GM21423 (cell line): ENCODE measurements around the gene CALD1.

Experiments used
- ATAC-seq: cut with Tn5 transposase; IDR thresholded peaks from one replicate; pipeline ENCODE4 v1.9.1; 2021; ENCODE audit warnings: mild to moderate bottlenecking, moderate library complexity; ENCODE audit not compliant: unreplicated experiment

CALD1 gene, protein sequence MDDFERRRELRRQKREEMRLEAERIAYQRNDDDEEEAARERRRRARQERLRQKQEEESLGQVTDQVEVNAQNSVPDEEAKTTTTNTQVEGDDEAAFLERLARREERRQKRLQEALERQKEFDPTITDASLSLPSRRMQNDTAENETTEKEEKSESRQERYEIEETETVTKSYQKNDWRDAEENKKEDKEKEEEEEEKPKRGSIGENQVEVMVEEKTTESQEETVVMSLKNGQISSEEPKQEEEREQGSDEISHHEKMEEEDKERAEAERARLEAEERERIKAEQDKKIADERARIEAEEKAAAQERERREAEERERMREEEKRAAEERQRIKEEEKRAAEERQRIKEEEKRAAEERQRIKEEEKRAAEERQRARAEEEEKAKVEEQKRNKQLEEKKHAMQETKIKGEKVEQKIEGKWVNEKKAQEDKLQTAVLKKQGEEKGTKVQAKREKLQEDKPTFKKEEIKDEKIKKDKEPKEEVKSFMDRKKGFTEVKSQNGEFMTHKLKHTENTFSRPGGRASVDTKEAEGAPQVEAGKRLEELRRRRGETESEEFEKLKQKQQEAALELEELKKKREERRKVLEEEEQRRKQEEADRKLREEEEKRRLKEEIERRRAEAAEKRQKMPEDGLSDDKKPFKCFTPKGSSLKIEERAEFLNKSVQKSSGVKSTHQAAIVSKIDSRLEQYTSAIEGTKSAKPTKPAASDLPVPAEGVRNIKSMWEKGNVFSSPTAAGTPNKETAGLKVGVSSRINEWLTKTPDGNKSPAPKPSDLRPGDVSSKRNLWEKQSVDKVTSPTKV

DNA sequence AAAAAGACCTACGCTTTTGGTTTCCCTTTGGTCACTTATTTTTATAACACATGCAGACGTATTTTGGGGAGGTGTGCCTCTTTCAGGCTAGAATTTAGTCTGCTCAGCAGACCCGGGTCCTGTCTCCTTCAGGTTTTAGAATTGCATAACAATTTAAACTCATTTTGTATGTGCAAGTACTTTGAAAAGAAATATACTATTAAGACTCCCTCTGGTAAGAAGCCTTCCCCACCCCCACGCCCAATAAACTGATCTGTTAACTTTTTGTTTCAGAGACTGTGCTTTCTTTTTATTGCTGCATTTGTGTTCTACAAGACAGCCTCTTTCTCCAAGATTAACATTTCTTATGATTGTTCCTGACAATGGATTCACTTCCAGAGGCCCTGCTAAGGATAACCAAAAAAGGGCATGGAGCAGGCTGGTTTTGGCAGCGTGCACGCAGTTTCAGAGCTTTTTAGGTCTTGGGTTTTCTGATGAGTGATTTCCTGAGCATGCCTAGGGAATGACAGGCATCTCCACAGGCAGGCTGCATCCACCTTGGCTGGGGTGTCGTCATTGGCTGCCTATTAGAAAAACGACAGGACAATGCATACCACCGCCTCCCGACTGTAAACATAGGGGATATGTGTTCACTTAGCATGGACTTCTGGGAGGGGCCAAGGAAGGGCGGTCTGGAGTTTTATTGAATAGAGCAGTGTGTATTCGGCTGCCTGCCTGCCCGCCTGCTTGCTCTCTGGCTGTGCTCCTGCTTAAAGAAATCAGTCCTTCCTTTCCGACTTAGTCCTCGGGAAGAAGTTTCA lies at the start of gene CALD1:
Gene CALD1, plus strand, starts transcription at position 694 of the 800 bp plus-strand sequence. CDS start 88,100 bp downstream, outside the sequence.
- no peak for ATAC-seq

DNA sequence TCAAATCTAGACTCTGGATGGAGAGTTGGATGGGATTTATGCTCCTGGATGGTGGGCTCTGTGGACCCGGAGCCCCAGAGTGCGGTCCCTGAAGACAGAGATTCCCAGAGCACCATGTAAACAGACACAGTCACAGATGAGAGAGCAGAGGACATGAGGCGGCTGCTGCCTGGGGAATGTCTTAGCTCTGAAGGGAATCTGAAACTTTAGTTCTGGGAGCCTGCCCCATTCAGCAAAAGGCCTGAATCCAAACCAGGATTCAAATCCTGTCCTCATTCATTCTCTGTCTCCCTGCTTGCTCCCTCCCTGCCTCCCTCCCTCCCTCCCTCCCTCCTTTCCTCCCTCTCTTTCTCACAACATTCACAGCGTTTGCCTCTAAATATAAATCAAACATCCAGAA lies 49.5 kb upstream of the CALD1 start:
- ATAC-seq, result no peak

DNA sequence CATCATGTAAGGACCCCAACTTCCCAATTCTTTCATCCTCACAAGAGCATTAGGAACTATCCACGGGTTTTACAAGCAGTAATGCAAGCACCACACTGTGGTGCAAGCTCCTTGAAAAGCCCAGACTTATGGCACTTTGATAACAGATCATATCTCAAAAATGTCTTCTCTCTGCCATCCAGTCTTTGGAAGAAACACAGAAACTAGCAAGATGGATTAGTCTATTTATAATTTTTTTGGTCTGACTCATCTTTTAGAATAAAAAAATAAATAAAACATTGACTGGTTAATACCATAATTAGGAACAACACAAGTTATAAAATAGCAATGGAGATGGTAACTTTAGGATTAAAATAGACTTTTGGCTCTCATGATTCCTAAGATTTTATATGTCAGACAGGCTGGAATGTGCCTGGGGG lies 49.0 kb upstream of the CALD1 start:
- no peak for ATAC-seq

DNA sequence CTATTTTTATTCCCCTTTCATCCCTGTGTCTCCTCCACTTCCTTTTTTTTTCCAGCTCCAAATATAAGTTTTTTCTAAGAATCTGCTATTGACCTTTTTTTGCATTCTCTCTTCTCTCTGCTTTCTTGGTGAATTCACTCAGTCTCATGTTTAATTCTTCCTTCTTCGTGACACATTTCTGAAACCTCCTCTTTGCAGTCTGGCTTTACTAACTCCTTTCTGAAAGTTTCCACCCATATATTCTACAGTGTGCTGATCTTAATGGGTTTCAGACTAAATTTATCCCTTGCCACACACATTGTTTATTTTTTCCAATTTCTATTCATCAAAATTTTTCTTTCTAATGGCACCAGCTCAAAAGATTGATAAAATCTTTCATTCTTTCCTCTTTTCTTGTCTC lies 47.8 kb upstream of the CALD1 start:
- ATAC-seq, result no peak

DNA sequence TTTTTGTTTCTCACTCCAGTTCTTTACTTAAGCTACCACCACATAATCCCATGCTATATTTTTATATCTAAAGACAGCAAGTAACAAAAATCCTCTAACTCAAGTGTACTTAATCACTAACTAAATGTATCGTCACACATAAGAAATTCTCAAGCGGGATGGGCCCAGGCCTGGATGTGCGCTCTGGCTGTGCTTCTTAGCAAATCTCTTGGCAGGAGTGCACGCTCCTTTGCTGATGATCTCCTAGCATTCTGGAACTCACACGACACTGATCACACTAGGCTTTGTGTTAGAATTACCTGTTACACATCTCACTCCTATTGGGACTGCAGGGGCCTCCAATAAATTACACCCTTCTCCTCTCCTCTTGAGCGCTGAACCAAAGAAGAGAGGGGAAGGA lies 46.7 kb upstream of the CALD1 start:
- no peak for ATAC-seq

DNA sequence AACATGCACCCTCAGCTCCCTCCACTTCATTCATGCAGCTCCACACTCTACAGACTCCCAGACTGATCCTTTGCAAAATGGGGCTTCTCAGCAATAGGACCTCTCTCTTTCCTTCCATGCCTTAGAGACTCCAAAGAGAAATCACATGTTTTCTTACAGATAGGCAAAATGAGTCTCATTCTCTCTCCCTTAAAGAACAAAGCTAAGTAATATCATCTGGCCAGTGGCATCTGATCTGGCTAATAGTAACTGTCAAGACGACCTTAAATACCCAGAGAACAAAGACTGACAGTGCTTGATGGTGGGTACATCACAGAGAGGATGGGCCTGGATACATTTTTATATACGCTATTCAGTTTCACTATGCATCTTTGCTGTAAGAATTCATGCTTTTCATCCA lies 43.1 kb upstream of the CALD1 start:
- ATAC-seq, result no peak

DNA sequence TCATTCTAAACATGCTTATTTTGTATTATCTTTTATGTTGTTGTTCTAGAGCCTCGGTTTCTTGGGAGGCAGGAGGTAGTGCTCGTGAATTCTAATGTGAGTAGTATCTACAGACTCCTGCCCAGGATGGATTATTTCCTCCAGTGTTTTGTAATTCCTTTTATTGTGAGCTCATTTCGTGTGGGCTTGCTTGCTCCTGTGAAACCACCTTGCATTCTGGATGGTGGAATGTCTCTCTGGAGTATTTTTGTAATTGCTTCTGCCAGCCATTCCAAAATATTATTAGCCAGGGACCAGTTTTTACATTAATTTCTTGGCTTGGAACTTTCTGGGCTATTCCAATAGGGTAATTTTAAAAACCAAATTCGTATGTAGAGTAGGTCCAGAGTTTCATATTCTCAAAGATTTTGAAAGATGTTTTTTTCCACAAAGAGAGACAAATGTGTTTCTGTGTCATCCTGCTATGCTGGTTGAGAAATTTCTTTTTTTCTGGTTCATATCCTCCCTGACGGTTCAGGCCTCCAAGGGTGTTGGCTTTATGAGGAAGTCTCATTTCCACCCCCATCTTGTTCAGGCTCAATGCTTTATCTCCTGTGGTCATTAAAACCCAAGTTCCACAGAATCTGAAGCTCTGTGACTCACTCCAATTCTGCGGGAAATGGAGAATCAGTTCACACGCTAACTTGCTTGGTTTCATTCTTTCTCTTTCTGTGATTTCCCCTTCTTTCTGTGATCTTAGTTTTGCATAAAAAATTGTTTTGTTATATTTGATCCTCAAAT lies 41.7 kb upstream of the CALD1 start:
- ATAC-seq, result no peak

DNA sequence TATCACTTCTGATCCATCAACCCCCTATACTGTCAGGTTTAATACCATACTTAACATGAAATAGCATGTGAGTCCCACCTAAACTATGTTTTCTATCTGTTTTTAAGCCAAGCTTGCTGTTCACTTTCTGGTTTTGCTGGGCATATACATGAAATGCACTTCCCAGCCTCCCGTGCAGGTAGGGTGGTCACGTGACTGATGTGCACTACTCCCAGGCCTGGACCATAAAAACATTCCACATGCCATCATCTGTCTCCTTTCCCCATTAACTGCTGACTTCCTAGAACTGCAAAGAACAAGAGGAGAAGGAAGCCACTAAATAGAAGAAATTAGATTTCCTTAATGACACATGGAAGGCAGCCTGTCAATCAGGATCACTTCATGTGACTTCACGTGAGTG lies 40.1 kb upstream of the CALD1 start:
- no peak for ATAC-seq

DNA sequence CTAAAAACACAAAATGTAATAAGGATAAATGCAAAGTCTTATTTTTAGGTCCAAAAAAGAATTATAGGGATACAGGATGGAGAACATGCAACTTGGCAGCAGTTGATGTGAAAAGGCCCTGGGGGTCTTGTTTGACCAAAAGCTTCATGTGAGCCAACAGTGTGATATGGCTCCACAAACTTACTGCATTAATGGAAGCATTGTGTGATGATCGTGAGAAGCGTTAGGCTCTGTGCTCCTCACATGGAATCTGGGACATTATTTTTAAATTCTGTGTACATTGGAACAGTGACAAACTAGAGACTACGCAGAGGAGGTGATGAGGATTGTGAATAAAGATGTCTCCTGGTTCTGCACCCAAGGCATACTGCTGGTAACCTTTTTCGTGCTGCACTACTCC lies 39.1 kb upstream of the CALD1 start:
- no peak for ATAC-seq

DNA sequence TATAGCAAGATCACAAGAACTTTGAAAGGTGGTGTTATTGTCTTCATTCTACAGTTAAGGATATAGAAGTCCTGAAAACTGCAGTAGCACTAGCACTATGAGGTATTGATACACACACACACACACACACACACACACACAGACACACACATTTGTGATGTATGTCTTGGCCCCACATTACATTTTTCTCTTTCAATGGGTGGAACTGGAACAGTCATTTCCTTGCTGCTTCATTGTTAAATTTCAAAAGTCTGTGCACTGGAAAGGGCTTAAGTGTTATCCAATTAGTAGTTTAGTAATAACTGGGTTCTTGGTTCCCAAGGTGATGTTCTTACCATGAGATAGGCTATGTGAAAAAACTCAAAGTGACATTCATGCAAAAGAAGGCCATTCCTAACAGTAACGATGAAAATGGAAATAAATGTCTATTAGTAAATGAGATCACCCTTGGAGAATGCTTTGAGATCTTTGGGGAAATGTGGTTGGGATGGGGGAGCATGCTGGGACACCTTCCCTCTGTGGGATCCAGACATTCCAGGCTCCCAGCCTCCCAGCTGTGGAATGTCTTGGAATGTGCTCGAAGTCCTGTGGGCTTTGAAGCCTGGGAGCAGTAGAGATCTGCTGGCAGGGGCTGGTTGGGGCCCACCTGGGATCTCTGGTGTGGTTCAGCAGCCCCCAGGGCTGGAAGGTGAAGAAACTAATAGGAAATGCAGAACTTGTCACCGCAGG lies 37.4 kb upstream of the CALD1 start:
- ATAC-seq, result no peak

DNA sequence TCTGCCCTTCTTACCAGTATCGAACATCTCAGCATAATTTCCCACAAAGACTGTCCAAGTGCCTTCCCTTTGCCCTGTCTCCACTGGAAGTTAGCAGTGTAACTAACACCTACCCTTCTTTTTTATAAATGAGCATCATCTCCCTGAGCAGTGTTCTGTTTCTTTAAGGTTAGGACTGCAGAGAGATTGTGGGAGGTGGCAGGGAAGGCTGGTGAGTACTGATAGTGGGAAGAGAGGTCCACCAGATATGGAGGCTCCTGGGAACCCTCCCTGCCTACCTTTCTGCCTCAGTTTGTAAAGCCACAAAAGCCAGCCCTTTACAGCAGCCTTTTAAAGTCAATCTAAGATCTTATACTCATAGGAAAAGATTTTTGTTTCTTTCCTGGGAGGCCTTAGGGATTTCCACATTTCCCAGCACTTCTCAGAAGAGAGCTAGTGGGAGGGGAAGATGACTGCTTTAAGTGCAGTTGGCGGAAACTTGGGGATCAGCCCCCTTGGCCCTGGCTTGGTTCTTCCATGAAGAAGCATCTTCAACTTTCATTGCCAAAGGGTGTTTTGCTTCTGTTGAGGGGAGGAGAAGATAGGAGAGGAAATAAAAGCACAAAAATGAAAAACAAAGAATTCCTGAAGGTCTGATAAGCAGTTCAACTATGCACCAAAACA lies 36.6 kb upstream of the CALD1 start:
- ATAC-seq, result no peak

DNA sequence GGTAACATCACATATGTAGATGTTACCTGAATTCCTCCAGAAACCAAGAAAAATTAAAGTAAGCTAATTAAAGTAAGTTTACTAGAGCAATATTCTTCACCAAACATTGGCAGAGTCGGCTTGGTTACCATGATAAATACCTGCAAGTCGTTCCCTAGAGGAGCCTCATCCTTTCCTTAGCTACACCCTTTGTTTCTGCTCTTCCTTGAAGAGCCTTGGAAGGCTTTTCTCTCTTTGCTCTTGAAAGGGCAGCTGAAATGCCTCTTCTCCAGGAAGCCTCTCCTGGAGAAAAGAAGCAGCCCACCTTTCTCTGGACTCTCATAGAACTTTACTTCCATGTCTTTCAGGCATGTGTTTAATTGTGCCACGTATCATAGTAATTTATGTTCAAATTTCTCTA lies 34.9 kb upstream of the CALD1 start:
- ATAC-seq, result no peak

DNA sequence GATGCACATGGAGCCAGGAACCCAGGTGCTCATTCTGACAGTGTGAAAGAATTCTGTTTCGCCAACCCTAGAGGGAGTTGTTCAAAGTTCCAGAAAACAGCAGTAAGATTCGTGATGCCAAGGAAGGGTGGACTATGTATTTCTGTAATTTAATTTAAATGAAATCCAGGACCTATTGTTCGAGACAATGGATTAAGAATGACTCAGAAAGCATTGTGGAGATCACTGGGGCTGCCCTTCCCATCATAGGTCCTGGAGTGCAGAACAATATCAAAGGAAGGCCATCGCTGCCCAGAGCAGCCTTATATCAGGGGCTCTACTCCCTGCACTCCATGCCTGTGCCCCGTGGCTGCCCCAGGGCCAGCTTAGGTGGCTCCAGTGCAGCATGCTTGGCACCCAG lies 32.1 kb upstream of the CALD1 start:
- ATAC-seq, result no peak

DNA sequence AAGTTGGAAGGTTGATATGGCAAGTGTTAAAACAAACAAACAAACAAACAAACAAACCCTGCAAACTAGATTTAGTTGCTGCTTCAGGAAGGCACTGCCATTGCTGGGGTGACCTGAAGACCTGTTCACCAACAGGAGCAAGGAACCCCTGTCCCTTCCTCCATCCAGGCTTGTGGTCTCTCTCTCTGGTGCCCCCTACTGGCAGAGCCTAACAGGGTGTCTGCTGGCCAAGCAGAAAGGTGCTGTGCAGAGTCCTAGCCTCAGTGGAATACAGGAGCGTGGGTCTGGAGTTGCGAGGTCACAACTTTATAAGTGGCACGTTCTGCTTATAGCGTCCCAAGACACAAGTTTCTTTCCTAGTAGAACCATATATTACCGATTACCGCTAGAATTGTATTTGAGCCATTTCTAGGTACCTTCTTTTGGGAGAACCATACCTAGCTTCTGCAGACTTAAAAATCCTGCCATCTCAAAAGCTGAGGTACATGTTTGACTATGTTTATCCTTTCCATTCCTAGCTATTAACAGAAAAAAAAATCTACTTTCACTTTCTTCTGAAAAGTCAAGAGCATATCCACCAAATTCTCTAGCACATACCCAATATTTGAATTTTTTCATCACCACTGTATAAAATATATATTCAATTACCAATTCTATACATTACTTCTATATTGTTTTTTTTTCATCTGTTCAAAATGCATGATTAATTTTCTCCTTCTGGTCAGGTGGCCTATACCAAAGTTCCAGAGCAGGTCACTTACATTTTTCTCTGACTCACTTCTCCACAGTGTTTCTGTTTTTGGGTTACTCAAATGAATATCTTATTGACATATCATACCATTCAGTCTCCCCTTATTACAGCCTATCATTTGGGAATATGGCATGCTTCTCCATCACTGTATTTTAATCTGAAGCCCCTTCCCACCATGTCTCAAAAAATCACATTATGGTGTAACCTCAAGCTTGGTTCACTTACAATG lies 29.1 kb upstream of the CALD1 start:
- peak; percentile 60 for ATAC-seq

DNA sequence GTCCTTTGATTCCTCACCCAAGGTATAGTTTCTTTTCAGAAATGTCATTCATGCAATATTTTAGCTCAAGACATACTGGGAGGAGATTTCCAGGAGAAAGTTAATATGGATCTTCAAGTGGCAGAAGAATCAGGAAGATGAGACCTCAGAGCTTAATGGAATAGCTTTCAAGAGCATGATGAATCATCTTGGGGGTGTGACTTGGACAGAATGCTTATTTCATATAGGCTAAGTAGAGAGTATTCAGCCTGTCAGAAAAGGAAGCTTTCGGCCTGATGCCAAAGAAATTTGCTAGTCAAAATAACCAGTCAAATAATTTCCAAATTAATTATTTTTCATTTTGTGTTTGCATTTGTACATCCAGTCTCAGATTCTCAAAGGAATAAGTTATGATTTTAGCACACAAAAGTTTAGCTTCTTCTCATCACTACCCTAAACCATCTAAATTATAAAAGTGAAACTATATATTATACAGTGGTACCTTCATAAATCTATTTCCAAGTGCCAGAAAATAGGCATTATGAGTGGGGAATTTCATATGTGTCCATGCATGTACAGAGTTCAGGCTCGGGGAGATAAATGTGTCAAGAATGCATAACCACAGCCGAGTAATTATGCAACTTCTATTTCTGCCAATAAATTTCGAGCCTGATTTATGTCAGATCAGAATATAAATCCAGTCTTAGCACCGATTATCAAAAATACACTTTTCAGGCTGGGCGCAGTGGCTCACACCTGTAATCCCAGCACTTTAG lies 27.3 kb upstream of the CALD1 start:
- no peak for ATAC-seq

DNA sequence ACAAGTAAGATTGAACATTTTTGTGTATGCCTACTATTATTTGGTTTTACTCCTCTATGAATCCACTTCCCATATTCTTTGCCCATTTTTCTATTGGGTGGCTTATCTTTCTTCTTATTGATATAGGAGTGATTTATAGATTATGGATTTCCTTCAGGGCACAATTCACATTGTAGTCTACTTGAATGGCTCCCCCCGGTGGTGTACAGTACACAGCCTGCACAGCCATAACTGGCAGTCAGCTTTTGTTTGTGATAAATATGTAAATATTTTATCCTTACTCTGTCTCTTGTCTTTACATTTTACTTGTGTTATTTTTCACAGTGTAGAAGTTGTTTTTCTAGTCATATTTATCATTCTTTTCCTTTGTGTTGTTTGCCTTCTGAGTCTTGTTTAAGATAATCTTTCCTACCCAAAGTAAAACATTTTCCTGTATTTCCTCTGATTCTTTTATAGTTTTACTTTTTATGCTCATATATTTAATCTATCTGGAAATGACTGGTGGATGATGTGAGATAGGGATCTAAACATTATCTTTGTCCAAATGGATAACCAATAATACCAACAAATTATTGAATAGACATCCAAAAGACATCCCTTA lies 23.9 kb upstream of the CALD1 start:
- ATAC-seq, result no peak

DNA sequence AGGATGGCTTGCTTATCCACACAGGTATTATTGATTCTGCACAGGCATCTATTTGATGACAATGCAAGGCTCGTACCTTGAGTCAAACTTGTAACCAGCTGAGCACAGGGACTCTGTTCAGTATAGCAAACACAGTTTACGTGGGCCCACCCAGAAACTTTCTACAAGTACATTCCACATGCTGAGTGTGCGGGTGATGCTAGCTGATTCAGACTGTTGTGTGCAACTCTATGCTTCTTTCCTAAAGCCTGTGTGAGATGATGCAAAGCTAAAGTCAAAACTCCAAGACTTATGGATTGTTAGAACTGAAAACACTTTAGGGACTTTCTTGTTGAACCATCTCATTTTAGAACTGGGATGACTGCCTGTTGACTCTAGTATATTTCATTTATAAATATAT lies 21.5 kb upstream of the CALD1 start:
- no peak for ATAC-seq
